ENCODE measurements around the gene MUC15. TPM values are rescaled to one million over a fixed set of nuclear protein-coding genes. Genes with fewer than 3 reads are reported as not detected.

Gene MUC15
- total and polyA plus RNA-seq, 2 donors (not counting 1 experiment from before 2014, with no cell fraction given) = not detected

GRCh38 chr11:26607725-26608506, 35.9 kb upstream of the MUC15 start:
- Mint-ChIP-seq H3K27me3 (no peaks in the 10 kb centered on the region), H3K4me3 (no peak overlapping the region), H3K27ac (no peak overlapping the region), H3K9me3 (ENCODE audit: insufficient read depth) (peaks cover 6% of the 10 kb centered on the region), H3K4me1 (no peaks in the 10 kb centered on the region)
- Histone ChIP-seq H4K20me1 (ENCODE audit: control insufficient read depth, insufficient read depth, low read length, poor library complexity, severe bottlenecking) (no peaks in the 10 kb centered on the region), H2AFZ (ENCODE audit: insufficient read depth, low read depth, low read length, poor library complexity, severe bottlenecking) (no peak overlapping the region), H3K9ac (ENCODE audit: low read length) (no peak overlapping the region), H3K4me1 (ENCODE audit: control insufficient read depth in 2 of 2, insufficient read depth in 2 of 2, low read length in 2 of 2) (no peaks in the 10 kb centered on the region), H3K36me3 (replicated peaks in 1 of 2; ENCODE audit: control extremely low read depth in 1 of 2, control insufficient read depth in 1 of 2, extremely low read depth in 1 of 2, insufficient read depth in 2 of 2, low read length in 1 of 2) (no peaks in the 10 kb centered on the region), H3K27me3 (replicated peaks in 1 of 4; ENCODE audit: control extremely low read depth in 1 of 4, control insufficient read depth in 3 of 4, insufficient read depth in 4 of 4, low read length in 3 of 4) (no peaks in the 10 kb centered on the region), H3K9me3 (ENCODE audit: control extremely low read depth in 1 of 3, control insufficient read depth in 2 of 3, insufficient read depth in 1 of 3, low read length in 2 of 3) (peaks cover 0 to 9% (median 0%) of the 10 kb centered on the region in 3 donors), H3K4me3 (ENCODE audit: control extremely low read depth in 1 of 5, extremely low read depth in 1 of 5, insufficient read depth in 1 of 5, low read depth in 2 of 5, low read length in 4 of 5) (no peak overlapping the region), H3K79me2 (ENCODE audit: control insufficient read depth, insufficient read depth, low read length) (no peaks in the 10 kb centered on the region), H3K4me2 (replicated peaks; ENCODE audit: low read depth, low read length, poor library complexity, severe bottlenecking) (no peak overlapping the region), H3K27ac (ENCODE audit: low read length in 2 of 2) (no peak overlapping the region)
- ATAC-seq (ENCODE audit: low read depth) = no peak
- no peak for TF ChIP-seq EZH2 (IDR thresholded peaks at IDR 0.05; ENCODE audit: borderline replicate concordance, insufficient read depth, low read depth, low read length, poor library complexity, severe bottlenecking)
- TF ChIP-seq CTCF (IDR thresholded peaks at IDR 0.05) = no peak
- CTCF ChIA-PET = no interaction called here
- DNase-seq = no peak
- POLR2A ChIA-PET = no interaction called here
- intact Hi-C loops (cut with micrococcal nuclease) = no loop called here
- WGBS (ENCODE audit: insufficient coverage) = 94% methylated on average over 7 of the region's 7 CpGs

GRCh38 chr11:26599876-26600434, 27.9 kb upstream of the MUC15 start:
- Mint-ChIP-seq H3K4me3 (no peak overlapping the region), H3K27me3 (no peaks in the 10 kb centered on the region), H3K27ac (no peak overlapping the region), H3K4me1 (no peaks in the 10 kb centered on the region), H3K9me3 (ENCODE audit: insufficient read depth) (peaks cover 4% of the 10 kb centered on the region)
- DNase-seq = no peak
- H3K79me2 ChIP-seq (ENCODE audit: control insufficient read depth, insufficient read depth, low read length) = no peaks in the 10 kb centered on the region
- H3K27me3 ChIP-seq (replicated peaks in 1 of 4; ENCODE audit: control extremely low read depth in 1 of 4, control insufficient read depth in 3 of 4, insufficient read depth in 4 of 4, low read length in 3 of 4) = no peaks in the 10 kb centered on the region
- no peak overlapping the region for H3K9ac ChIP-seq (ENCODE audit: low read length)
- no peak overlapping the region for H3K4me2 ChIP-seq (replicated peaks; ENCODE audit: low read depth, low read length, poor library complexity, severe bottlenecking)
- intact Hi-C loops (cut with micrococcal nuclease) = no loop called here
- TF ChIP-seq EZH2 (IDR thresholded peaks at IDR 0.05; ENCODE audit: borderline replicate concordance, insufficient read depth, low read depth, low read length, poor library complexity, severe bottlenecking) (no peak), CTCF (IDR thresholded peaks at IDR 0.05) (no peak)
- H4K20me1 ChIP-seq (ENCODE audit: control insufficient read depth, insufficient read depth, low read length, poor library complexity, severe bottlenecking) = no peaks in the 10 kb centered on the region
- peaks cover 0 to 5% (median 0%) of the 10 kb centered on the region in 3 donors for H3K9me3 ChIP-seq (ENCODE audit: control extremely low read depth in 1 of 3, control insufficient read depth in 2 of 3, insufficient read depth in 1 of 3, low read length in 2 of 3)
- no peak overlapping the region for H2AFZ ChIP-seq (ENCODE audit: insufficient read depth, low read depth, low read length, poor library complexity, severe bottlenecking)
- ATAC-seq (ENCODE audit: low read depth) = no peak
- no peaks in the 10 kb centered on the region for H3K4me1 ChIP-seq (ENCODE audit: control insufficient read depth in 2 of 2, insufficient read depth in 2 of 2, low read length in 2 of 2)
- H3K36me3 ChIP-seq (replicated peaks in 1 of 2; ENCODE audit: control extremely low read depth in 1 of 2, control insufficient read depth in 1 of 2, extremely low read depth in 1 of 2, insufficient read depth in 2 of 2, low read length in 1 of 2) = no peaks in the 10 kb centered on the region
- WGBS (ENCODE audit: insufficient coverage) = 38% methylated on average over 1 of the region's 4 CpGs
- CTCF ChIA-PET = no interaction called here
- H3K4me3 ChIP-seq (ENCODE audit: control extremely low read depth in 1 of 5, extremely low read depth in 1 of 5, insufficient read depth in 1 of 5, low read depth in 2 of 5, low read length in 4 of 5) = no peak overlapping the region
- POLR2A ChIA-PET = no interaction called here
- no peak overlapping the region for H3K27ac ChIP-seq (ENCODE audit: low read length in 2 of 2)

Measured in B cell (primary cell).